ENCODE results near the gene SMARCA4. TPM values are rescaled to one million over a fixed set of nuclear protein-coding genes. Genes with fewer than 3 reads are reported as not detected.
A peak's percentile ranks its signal among the peaks of the same experiment; 100 is the strongest.

Gene SMARCA4
- total RNA-seq, 2 experiments from 2014 or later: 88.6 to 98.6 TPM

DNA sequence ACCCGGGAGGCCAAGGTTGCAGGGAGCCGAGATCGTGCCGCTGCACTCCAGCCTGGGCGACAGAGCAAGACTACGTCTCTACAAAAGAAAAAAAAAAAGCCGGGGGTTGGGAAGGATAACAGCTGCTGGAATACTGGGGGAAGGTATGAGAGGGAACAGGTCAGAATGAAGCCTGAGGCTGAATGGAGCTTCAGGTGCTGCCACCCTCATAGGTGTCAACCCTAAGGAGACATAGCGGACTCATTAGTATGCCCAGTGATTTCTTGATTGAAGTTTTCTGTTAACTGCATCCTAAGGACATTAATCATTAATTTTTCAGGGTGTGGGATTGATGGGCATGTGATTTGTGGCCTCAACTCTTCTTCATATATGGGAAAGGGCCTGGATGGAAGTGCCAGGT lies 6.0 kb downstream of the SMARCA4 start:
- no peaks in the 10 kb centered on the region for H3K9me3 Mint-ChIP-seq
- H3K4me3 Mint-ChIP-seq: no peak overlapping the region
- DNase-seq: no peak
- H3K27me3 Mint-ChIP-seq (ENCODE audit: low read depth): no peaks in the 10 kb centered on the region
- no peak overlapping the region for H3K27ac Mint-ChIP-seq
- CTCF ChIA-PET: interaction anchor here (1.3 kb wide), 1 partner anchor 20 kb away, joined by 4 read pairs; no protein-coding TSS in a partner anchor
- peaks cover 62% of the 10 kb centered on the region for H3K4me1 Mint-ChIP-seq (ENCODE audit: low read depth)
- intact Hi-C loops (cut with micrococcal nuclease): loop anchor here (10.0 kb wide), 1 partner anchor 632 kb away; the partner anchor contains the start of genes ICAM3 and RAVER1
- peaks cover 3% of the 10 kb centered on the region for H3K36me3 Mint-ChIP-seq (ENCODE audit: low read depth)

GRCh38 chr19:10968527-10969135 lies 7.8 kb downstream of the SMARCA4 start:
- H3K36me3 Mint-ChIP-seq (ENCODE audit: low read depth): peaks cover 3% of the 10 kb centered on the region
- peaks cover 47% of the 10 kb centered on the region for H3K4me1 Mint-ChIP-seq (ENCODE audit: low read depth)
- CTCF ChIA-PET: no interaction called here
- no peak overlapping the region for H3K27ac Mint-ChIP-seq
- no peak overlapping the region for H3K4me3 Mint-ChIP-seq
- H3K27me3 Mint-ChIP-seq (ENCODE audit: low read depth): no peaks in the 10 kb centered on the region
- H3K9me3 Mint-ChIP-seq: no peaks in the 10 kb centered on the region
- no peak for DNase-seq
- intact Hi-C loops (cut with micrococcal nuclease): loop anchor here (10.0 kb wide), 1 partner anchor 634 kb away; the partner anchor contains the start of genes ICAM3 and RAVER1

DNA sequence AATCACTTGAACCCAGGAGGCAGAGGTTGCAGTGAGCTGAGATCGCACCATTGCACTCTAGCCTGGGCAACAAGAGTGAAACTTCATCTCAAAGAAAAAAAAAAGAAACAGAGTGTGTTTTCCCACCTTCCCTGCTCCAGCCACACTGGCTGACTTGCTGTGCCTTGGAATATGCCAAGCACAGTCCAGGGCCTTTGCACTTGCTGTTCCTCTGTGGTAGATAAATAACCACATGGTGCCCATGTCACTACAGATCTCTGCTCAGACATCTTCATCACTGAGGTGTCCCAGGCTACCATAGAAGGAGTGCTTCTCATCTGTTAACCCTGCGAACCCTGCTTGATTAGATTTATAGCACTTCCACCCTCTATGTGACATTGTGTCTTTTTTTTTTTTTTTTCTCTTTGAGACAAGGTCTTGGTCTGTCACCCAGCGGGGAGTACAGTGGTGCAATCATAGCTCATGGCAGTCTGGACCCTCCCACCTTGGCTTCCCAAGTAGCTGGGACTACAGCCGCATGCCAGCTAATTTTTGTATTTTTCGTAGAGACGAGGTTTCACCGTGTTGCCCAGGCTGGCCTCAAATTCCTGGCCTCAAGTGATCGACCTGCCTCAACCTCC lies 10.4 kb downstream of the SMARCA4 start:
- Mint-ChIP-seq H3K36me3 (ENCODE audit: low read depth) (no peaks in the 10 kb centered on the region), H3K4me1 (ENCODE audit: low read depth) (peaks cover 42% of the 10 kb centered on the region), H3K27ac (no peak overlapping the region), H3K27me3 (ENCODE audit: low read depth) (no peaks in the 10 kb centered on the region), H3K4me3 (no peak overlapping the region), H3K9me3 (no peaks in the 10 kb centered on the region)
- no peak for DNase-seq
- CTCF ChIA-PET: interaction anchor here (0.6 to 1.1 kb wide), 3 partner anchors 28 to 712 kb away, joined by 3 to 4 read pairs (median 3); no protein-coding TSS in a partner anchor
- intact Hi-C loops (cut with micrococcal nuclease): no loop called here

GRCh38 chr19:10975374-10976130 lies 14.7 kb downstream of the SMARCA4 start:
- no peak overlapping the region for H3K27ac Mint-ChIP-seq
- no peaks in the 10 kb centered on the region for H3K27me3 Mint-ChIP-seq (ENCODE audit: low read depth)
- peaks cover 3% of the 10 kb centered on the region for H3K36me3 Mint-ChIP-seq (ENCODE audit: low read depth)
- no peak overlapping the region for H3K4me3 Mint-ChIP-seq
- intact Hi-C loops (cut with micrococcal nuclease): loop anchor here (5.0 kb wide), 1 partner anchor 33 kb away; no protein-coding TSS in a partner anchor
- H3K9me3 Mint-ChIP-seq: no peaks in the 10 kb centered on the region
- no peak for DNase-seq
- peaks cover 36% of the 10 kb centered on the region for H3K4me1 Mint-ChIP-seq (ENCODE audit: low read depth)
- CTCF ChIA-PET: interaction anchor here (0.7 kb wide), 1 partner anchor 50 kb away, joined by 3 read pairs; no protein-coding TSS in a partner anchor

- intact Hi-C loops (cut with micrococcal nuclease): loop anchor here (5.0 kb wide), 1 partner anchor 34 kb away; no protein-coding TSS in a partner anchor
- H3K4me1 Mint-ChIP-seq (ENCODE audit: low read depth): peaks cover 36% of the 10 kb centered on the region
- H3K27ac Mint-ChIP-seq: no peak overlapping the region
- H3K27me3 Mint-ChIP-seq (ENCODE audit: low read depth): no peaks in the 10 kb centered on the region
- H3K36me3 Mint-ChIP-seq (ENCODE audit: low read depth): peaks cover 3% of the 10 kb centered on the region
- no peak overlapping the region for H3K4me3 Mint-ChIP-seq
- CTCF ChIA-PET: interaction anchor here (0.9 kb wide), 1 partner anchor 37 kb away, joined by 4 read pairs; no protein-coding TSS in a partner anchor
- no peak for DNase-seq
- H3K9me3 Mint-ChIP-seq: no peaks in the 10 kb centered on the region
These were observed 15.5 kb downstream of the SMARCA4 start for GRCh38 chr19:10976131-10976892.

GRCh38 chr19:10977742-10978092 lies 16.9 kb downstream of the SMARCA4 start:
- Mint-ChIP-seq H3K4me3 (no peak overlapping the region), H3K36me3 (ENCODE audit: low read depth) (peaks cover 3% of the 10 kb centered on the region), H3K27me3 (ENCODE audit: low read depth) (no peaks in the 10 kb centered on the region), H3K4me1 (ENCODE audit: low read depth) (peaks cover 32% of the 10 kb centered on the region), H3K9me3 (no peaks in the 10 kb centered on the region), H3K27ac (no peak overlapping the region)
- CTCF ChIA-PET: no interaction called here
- DNase-seq: no peak
- intact Hi-C loops (cut with micrococcal nuclease): loop anchor here (5.0 kb wide), 1 partner anchor 35 kb away; no protein-coding TSS in a partner anchor

DNA sequence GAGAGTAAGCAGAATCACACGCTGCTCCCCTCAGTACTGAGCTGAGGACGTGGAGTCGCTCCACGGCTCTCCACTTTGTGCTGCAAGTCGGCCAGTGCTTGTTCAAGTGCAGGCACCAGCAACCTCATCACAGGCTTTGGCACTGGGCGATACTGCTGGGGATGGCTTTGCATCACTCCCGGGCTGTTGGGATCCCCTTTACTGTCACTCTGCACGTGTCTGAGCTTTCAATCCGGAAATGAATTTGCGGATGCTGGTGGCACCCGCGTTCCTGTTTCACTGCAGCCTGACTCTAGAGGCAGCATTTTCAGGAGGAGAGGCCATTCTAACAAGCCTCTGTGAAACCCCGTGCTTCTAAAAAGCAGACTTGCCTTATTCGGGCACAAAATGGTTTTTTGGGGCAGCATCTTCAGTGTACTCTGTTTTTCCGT lies 19.1 kb downstream of the SMARCA4 start:
- H3K4me3 Mint-ChIP-seq: no peak overlapping the region
- peak overlapping the region; percentile 59 for H3K27ac Mint-ChIP-seq
- H3K27me3 Mint-ChIP-seq (ENCODE audit: low read depth): no peaks in the 10 kb centered on the region
- peak; percentile 60 for DNase-seq
- H3K4me1 Mint-ChIP-seq (ENCODE audit: low read depth): peaks cover 25% of the 10 kb centered on the region
- intact Hi-C loops (cut with micrococcal nuclease): loop anchor here (5.0 kb wide), 1 partner anchor 38 kb away; no protein-coding TSS in a partner anchor
- CTCF ChIA-PET: interaction anchor here (0.9 kb wide), 1 partner anchor 56 kb away, joined by 3 read pairs; no protein-coding TSS in a partner anchor
- no peaks in the 10 kb centered on the region for H3K9me3 Mint-ChIP-seq
- H3K36me3 Mint-ChIP-seq (ENCODE audit: low read depth): peaks cover 6% of the 10 kb centered on the region

DNA sequence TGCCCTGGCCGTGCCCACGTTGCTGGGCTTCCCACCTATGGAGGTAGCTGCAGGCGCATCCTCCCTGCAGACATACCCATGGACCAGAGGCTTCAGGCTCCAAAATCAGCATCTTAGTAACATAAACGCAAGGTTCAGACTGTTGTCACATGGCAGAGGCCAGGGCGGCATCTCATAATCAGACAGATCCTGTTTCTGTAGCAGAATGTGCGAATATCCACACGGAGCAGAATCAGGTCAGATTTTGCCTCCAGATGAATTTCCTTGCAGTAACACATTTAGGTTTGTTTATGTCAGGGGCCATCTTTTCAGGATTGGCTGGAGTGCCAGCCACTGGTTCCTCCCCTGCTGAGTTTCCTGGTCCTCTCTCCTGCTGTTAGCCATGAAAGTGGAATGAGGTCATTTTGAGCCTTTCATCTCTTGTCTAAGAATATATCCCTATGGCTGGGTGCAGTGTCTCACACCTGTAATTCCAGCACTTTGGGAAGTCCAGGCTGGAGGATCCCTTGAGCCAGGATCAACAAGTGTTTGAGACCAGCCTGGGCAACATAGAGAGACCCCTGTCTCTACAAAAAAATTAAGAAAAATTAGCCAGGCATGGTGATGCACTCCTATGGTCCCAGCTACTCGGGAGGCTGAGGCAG lies 20.5 kb downstream of the SMARCA4 start:
- Mint-ChIP-seq H3K27ac (no peak overlapping the region), H3K27me3 (ENCODE audit: low read depth) (no peaks in the 10 kb centered on the region), H3K9me3 (no peaks in the 10 kb centered on the region), H3K4me3 (no peak overlapping the region), H3K4me1 (ENCODE audit: low read depth) (peaks cover 17% of the 10 kb centered on the region), H3K36me3 (ENCODE audit: low read depth) (peaks cover 6% of the 10 kb centered on the region)
- intact Hi-C loops (cut with micrococcal nuclease): no loop called here
- CTCF ChIA-PET: interaction anchor here (0.5 to 0.9 kb wide), 3 partner anchors 30 to 55 kb away, joined by 3 read pairs; no protein-coding TSS in a partner anchor
- DNase-seq: no peak

GRCh38 chr19:10983026-10983425 lies 22.2 kb downstream of the SMARCA4 start:
- Mint-ChIP-seq H3K27ac (no peak overlapping the region), H3K4me3 (no peak overlapping the region), H3K36me3 (ENCODE audit: low read depth) (peaks cover 7% of the 10 kb centered on the region), H3K9me3 (no peaks in the 10 kb centered on the region), H3K4me1 (ENCODE audit: low read depth) (peaks cover 8% of the 10 kb centered on the region), H3K27me3 (ENCODE audit: low read depth) (no peaks in the 10 kb centered on the region)
- no peak for DNase-seq
- CTCF ChIA-PET: no interaction called here
- intact Hi-C loops (cut with micrococcal nuclease): no loop called here

- peaks cover 6% of the 10 kb centered on the region for H3K36me3 Mint-ChIP-seq (ENCODE audit: low read depth)
- H3K4me1 Mint-ChIP-seq (ENCODE audit: low read depth): peaks cover 8% of the 10 kb centered on the region
- CTCF ChIA-PET: no interaction called here
- no peaks in the 10 kb centered on the region for H3K27me3 Mint-ChIP-seq (ENCODE audit: low read depth)
- no peak for DNase-seq
- H3K9me3 Mint-ChIP-seq: no peaks in the 10 kb centered on the region
- H3K4me3 Mint-ChIP-seq: no peak overlapping the region
- intact Hi-C loops (cut with micrococcal nuclease): no loop called here
- no peak overlapping the region for H3K27ac Mint-ChIP-seq
These were observed 23.4 kb downstream of the SMARCA4 start for GRCh38 chr19:10984166-10984735.

DNA sequence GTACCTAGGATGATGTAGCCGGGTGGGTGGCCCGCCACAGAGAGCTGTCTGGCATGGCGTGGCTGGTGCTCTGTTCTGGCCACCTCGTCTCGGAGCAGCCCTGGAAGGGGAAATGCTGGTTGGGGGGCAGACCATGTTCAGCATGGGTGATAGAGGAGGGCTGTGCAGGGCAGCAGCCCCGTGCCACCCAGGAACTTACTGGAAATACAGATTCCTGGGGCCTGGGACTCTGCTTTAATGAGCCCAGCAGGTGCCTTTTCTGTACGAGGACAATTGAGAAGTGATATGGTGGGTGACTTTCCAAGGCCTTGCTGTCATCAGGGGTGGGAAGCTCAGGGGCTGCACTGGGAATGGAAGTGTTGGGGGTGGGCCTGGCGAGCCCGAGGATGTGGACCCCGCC lies 24.7 kb downstream of the SMARCA4 start:
- H3K9me3 Mint-ChIP-seq: no peaks in the 10 kb centered on the region
- no peak for DNase-seq
- H3K4me3 Mint-ChIP-seq: no peak overlapping the region
- no peak overlapping the region for H3K27ac Mint-ChIP-seq
- no peaks in the 10 kb centered on the region for H3K27me3 Mint-ChIP-seq (ENCODE audit: low read depth)
- CTCF ChIA-PET: no interaction called here
- no peaks in the 10 kb centered on the region for H3K4me1 Mint-ChIP-seq (ENCODE audit: low read depth)
- intact Hi-C loops (cut with micrococcal nuclease): no loop called here
- H3K36me3 Mint-ChIP-seq (ENCODE audit: low read depth): peaks cover 8% of the 10 kb centered on the region

All from activated naive CD4-positive, alpha-beta T cell treated with anti-CD3 and anti-CD28 coated beads for 36 hours (primary cell).